H9 (cell line): ENCODE results near the gene IL20. TPM values are rescaled to one million over a fixed set of nuclear protein-coding genes. Genes with fewer than 3 reads are reported as not detected.

ENCODE experiments used
- DNase-seq: peaks from one replicate; pipeline ENCODE4 v3.0.0-alpha.2; 2017
- H2AFZ ChIP-seq: one replicate; pipeline ENCODE4 v1.6.1; 2013; ENCODE audit warnings: mild to moderate bottlenecking, low read length, control low read depth, moderate library complexity
- H2AK5ac ChIP-seq: 2 replicates; pipeline ENCODE4 v1.6.1; 2013; ENCODE audit warnings: low read length, control low read depth, mixed read lengths; ENCODE audit not compliant: insufficient read length
- H2BK120ac ChIP-seq: one replicate; pipeline ENCODE4 v1.6.1; 2013; ENCODE audit warnings: low read depth, mild to moderate bottlenecking, low read length, control low read depth, inconsistent platforms; ENCODE audit not compliant: poor library complexity, severe bottlenecking
- H2BK12ac ChIP-seq: 2 replicates; pipeline ENCODE4 v1.6.1; 2013; ENCODE audit warnings: low read length, control low read depth, mixed read lengths, low read depth; ENCODE audit not compliant: insufficient read length
- H2BK15ac ChIP-seq: 2 replicates; pipeline ENCODE4 v1.6.1; 2013; ENCODE audit warnings: low read depth, low read length, control low read depth
- H2BK20ac ChIP-seq: one replicate; pipeline ENCODE4 v1.6.1; 2013; ENCODE audit warnings: low read depth, mild to moderate bottlenecking, low read length, control low read depth, inconsistent platforms; ENCODE audit not compliant: poor library complexity, severe bottlenecking
- H2BK5ac ChIP-seq: 2 replicates; pipeline ENCODE4 v1.6.1; 2013; ENCODE audit warnings: low read length, control low read depth, mixed read lengths; ENCODE audit not compliant: insufficient read length
- H3K14ac ChIP-seq: 2 replicates; pipeline ENCODE4 v1.6.1; 2013; ENCODE audit warnings: low read length, control low read depth; ENCODE audit not compliant: insufficient read depth
- H3K18ac ChIP-seq: 2 replicates; pipeline ENCODE4 v1.6.1; 2013; ENCODE audit warnings: low read depth, mild to moderate bottlenecking, mixed read lengths, low read length, control low read depth; ENCODE audit not compliant: insufficient read length
- H3K23ac ChIP-seq: 2 replicates; pipeline ENCODE4 v1.6.1; 2013; ENCODE audit warnings: low read length, control low read depth, mixed read lengths, low read depth; ENCODE audit not compliant: insufficient read length
- H3K23me2 ChIP-seq: 2 replicates; pipeline ENCODE4 v1.6.1; 2013; ENCODE audit warnings: low read depth, mild to moderate bottlenecking, mixed read lengths, low read length, control low read depth; ENCODE audit not compliant: insufficient read length, poor library complexity, severe bottlenecking
- H3K27ac ChIP-seq: 2 replicates; pipeline ENCODE4 v1.5.1; 2013; ENCODE audit warnings: low read length, control low read depth, mixed read lengths, low read depth; ENCODE audit not compliant: insufficient read length
- H3K27me3 ChIP-seq: 2 replicates; pipeline ENCODE4 v1.6.1; 2013; ENCODE audit warnings: low read length, control low read depth, inconsistent platforms; ENCODE audit not compliant: insufficient read depth
- H3K4ac ChIP-seq: 2 replicates; pipeline ENCODE4 v1.6.1; 2013; ENCODE audit warnings: low read depth, mild to moderate bottlenecking, control low read depth, inconsistent platforms, low read length, moderate library complexity
- H3K4me1 ChIP-seq: 2 replicates; pipeline ENCODE4 v1.6.1; 2013; ENCODE audit warnings: low read length, control low read depth, inconsistent platforms; ENCODE audit not compliant: insufficient read depth
- H3K4me2 ChIP-seq: 2 replicates; pipeline ENCODE4 v1.6.1; 2013; ENCODE audit warnings: low read length, control low read depth, mixed read lengths; ENCODE audit not compliant: insufficient read length, insufficient read depth
- H3K56ac ChIP-seq: 2 replicates; pipeline ENCODE4 v1.6.1; 2013; ENCODE audit warnings: low read depth, mild to moderate bottlenecking, mixed read lengths, low read length, control low read depth; ENCODE audit not compliant: insufficient read length
- H3K79me1 ChIP-seq: 2 replicates; pipeline ENCODE4 v1.6.1; 2013; ENCODE audit warnings: low read depth, mild to moderate bottlenecking, moderate library complexity, low read length, control low read depth, inconsistent platforms; ENCODE audit not compliant: insufficient read depth, poor library complexity, severe bottlenecking
- H3K79me2 ChIP-seq: 2 replicates; pipeline ENCODE4 v1.6.1; 2013; ENCODE audit warnings: low read length, control low read depth, inconsistent platforms; ENCODE audit not compliant: insufficient read depth
- H3K9ac ChIP-seq: 2 replicates; pipeline ENCODE4 v1.6.1; 2013; ENCODE audit warnings: low read length, control low read depth, mixed read lengths; ENCODE audit not compliant: insufficient read length; ENCODE audit errors: extremely low read depth
- H3K9me3 ChIP-seq: one replicate; pipeline ENCODE4 v1.6.1; 2013; ENCODE audit warnings: low read depth, low read length, inconsistent platforms; ENCODE audit not compliant: control insufficient read depth
- H3T11ph ChIP-seq: one replicate; pipeline ENCODE4 v1.6.1; 2013; ENCODE audit warnings: mild to moderate bottlenecking, low read length, control low read depth, inconsistent platforms
- H4K20me1 ChIP-seq: one replicate; pipeline ENCODE4 v1.6.1; 2013; ENCODE audit not compliant: control insufficient read depth, insufficient read length, insufficient read depth
- H4K5ac ChIP-seq: 2 replicates; pipeline ENCODE4 v1.6.1; 2013; ENCODE audit warnings: low read depth, mild to moderate bottlenecking, mixed read lengths, low read length, control low read depth; ENCODE audit not compliant: insufficient read length
- H4K8ac ChIP-seq: replicated peaks from 2 replicates; pipeline ENCODE4 v1.6.1; 2013; ENCODE audit warnings: low read length, control low read depth, mixed read lengths, low read depth; ENCODE audit not compliant: insufficient read length
- H4K91ac ChIP-seq: 2 replicates; pipeline ENCODE4 v1.6.1; 2013; ENCODE audit warnings: low read depth, mild to moderate bottlenecking, moderate library complexity, mixed read lengths, low read length, control low read depth; ENCODE audit not compliant: insufficient read length
- H3K27ac Mint-ChIP-seq, 3 experiments: 2 replicates in 2 of 3; 3 replicates in 1 of 3; pipeline ENCODE4 v1.8.0; 2020 to 2021; ENCODE audit warnings: mixed read lengths in 3 of 3, mild to moderate bottlenecking in 1 of 3, moderate library complexity in 1 of 3
- H3K27me3 Mint-ChIP-seq: 2 replicates; pipeline ENCODE4 v1.8.0; 2021; ENCODE audit warnings: low read depth, mild to moderate bottlenecking, moderate library complexity, mixed read lengths
- H3K36me3 Mint-ChIP-seq, 3 experiments: 2 replicates in 2 of 3; 3 replicates in 1 of 3; pipeline ENCODE4 v1.8.0; 2020 to 2021; ENCODE audit warnings: low read depth in 3 of 3, mixed read lengths in 3 of 3; ENCODE audit not compliant: insufficient read depth in 1 of 3
- H3K4me1 Mint-ChIP-seq, 2 experiments: 2 replicates each; pipeline ENCODE4 v1.8.0; 2020; ENCODE audit warnings: mixed read lengths in 2 of 2
- H3K4me3 Mint-ChIP-seq, 2 experiments: 2 replicates in 1 of 2; 3 replicates in 1 of 2; pipeline ENCODE4 v1.8.0; 2020 to 2021; ENCODE audit warnings: mild to moderate bottlenecking in 2 of 2, mixed read lengths in 2 of 2, moderate library complexity in 1 of 2
- H3K9me3 Mint-ChIP-seq, 2 experiments: 2 replicates in 1 of 2; 3 replicates in 1 of 2; pipeline ENCODE4 v1.8.0; 2020; ENCODE audit warnings: mild to moderate bottlenecking in 2 of 2, mixed read lengths in 2 of 2, moderate library complexity in 1 of 2
- WGBS: extraction: QIAGEN DNeasy Blood & Tissue Kit; methylation state at CpG from one replicate; pipeline ENCODE4 v1.1.7; 2013; ENCODE audit warnings: missing lambda C conversion rate, low lambda C conversion rate, mixed read lengths; ENCODE audit not compliant: insufficient read length; ENCODE audit errors: extremely low coverage; 5-methylcytosine and 5-hydroxymethylcytosine counted together
- total RNA-seq: library from RNA; stranded (reverse); gene quantifications from 2 replicates; pipeline ENCODE4 v1.2.1, GENCODE V29; 2021
- TF ChIP-seq, protein P1 (sequence below): fragments of 200-600 bp; sonication (generic); conservative IDR thresholded peaks from 3 replicates; pipeline ENCODE4 v1.8.0; 2021; ENCODE audit warnings: antibody characterized with exemption, mild to moderate bottlenecking

The IL20 gene
- total RNA-seq, 1 experiment from 2014 or later = not detected

DNA sequence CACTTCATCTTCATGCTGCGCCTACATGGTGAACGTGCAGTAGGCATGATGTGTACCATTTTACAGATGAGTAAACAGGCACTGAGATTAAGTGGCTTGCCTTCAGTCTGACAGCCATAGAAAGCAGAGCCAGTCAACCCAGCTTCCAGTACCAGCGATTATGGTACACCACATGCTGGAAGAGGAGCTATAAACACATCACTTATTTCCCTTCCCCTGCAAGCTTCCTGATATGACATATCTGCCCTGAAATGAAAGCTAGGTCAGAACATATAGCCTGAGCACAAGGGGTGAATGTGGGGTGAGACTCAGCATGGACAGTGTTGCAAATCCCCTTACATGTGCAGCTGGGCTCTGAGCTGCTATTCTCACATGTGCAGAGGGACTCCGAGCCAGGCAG is 33.8 kb upstream of the IL20 start:
- no peaks in the 10 kb centered on the region for H3K27me3 ChIP-seq
- no peak overlapping the region for H3T11ph ChIP-seq
- Mint-ChIP-seq H3K27ac (no peak overlapping the region), H3K36me3 (0 out of 7 replicates have a peak, but pooled peaks cover 0 to 1% (median 0%) of the 10 kb centered on the region in 3 experiments), H3K9me3 (no peaks in the 10 kb centered on the region), H3K4me3 (no peak overlapping the region), H3K4me1 (peaks cover 0 to 1% of the 10 kb centered on the region in 2 experiments; a peak in 1 of 4 replicates), H3K27me3 (no peaks in the 10 kb centered on the region; the same call in none of the 2 replicates)
- no peak overlapping the region for H3K18ac ChIP-seq
- WGBS = no CpG with 5 or more reads among the region's 4 CpGs
- TF ChIP-seq, protein P1, sequence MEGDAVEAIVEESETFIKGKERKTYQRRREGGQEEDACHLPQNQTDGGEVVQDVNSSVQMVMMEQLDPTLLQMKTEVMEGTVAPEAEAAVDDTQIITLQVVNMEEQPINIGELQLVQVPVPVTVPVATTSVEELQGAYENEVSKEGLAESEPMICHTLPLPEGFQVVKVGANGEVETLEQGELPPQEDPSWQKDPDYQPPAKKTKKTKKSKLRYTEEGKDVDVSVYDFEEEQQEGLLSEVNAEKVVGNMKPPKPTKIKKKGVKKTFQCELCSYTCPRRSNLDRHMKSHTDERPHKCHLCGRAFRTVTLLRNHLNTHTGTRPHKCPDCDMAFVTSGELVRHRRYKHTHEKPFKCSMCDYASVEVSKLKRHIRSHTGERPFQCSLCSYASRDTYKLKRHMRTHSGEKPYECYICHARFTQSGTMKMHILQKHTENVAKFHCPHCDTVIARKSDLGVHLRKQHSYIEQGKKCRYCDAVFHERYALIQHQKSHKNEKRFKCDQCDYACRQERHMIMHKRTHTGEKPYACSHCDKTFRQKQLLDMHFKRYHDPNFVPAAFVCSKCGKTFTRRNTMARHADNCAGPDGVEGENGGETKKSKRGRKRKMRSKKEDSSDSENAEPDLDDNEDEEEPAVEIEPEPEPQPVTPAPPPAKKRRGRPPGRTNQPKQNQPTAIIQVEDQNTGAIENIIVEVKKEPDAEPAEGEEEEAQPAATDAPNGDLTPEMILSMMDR = no peak
- H2BK5ac ChIP-seq = no peak overlapping the region
- H3K79me2 ChIP-seq = no peaks in the 10 kb centered on the region
- no peaks in the 10 kb centered on the region for H3K79me1 ChIP-seq
- H2BK12ac ChIP-seq = no peak overlapping the region
- no peaks in the 10 kb centered on the region for H3K9me3 ChIP-seq
- H3K4ac ChIP-seq = no peak overlapping the region
- DNase-seq = no peak
- no peak overlapping the region for H3K27ac ChIP-seq
- H4K8ac ChIP-seq = no peak overlapping the region
- no peak overlapping the region for H3K23ac ChIP-seq
- no peak overlapping the region for H2BK15ac ChIP-seq
- no peaks in the 10 kb centered on the region for H4K20me1 ChIP-seq
- no peaks in the 10 kb centered on the region for H3K4me1 ChIP-seq
- no peak overlapping the region for H3K56ac ChIP-seq
- H3K9ac ChIP-seq = no peak overlapping the region
- no peak overlapping the region for H2AFZ ChIP-seq
- no peak overlapping the region for H3K4me2 ChIP-seq
- H4K91ac ChIP-seq = no peak overlapping the region
- H2BK20ac ChIP-seq = no peak overlapping the region
- H4K5ac ChIP-seq = no peak overlapping the region
- H2AK5ac ChIP-seq = no peak overlapping the region
- no peaks in the 10 kb centered on the region for H3K23me2 ChIP-seq
- no peak overlapping the region for H2BK120ac ChIP-seq
- H3K14ac ChIP-seq = no peak overlapping the region
